GM12878 (cell line): ENCODE data around the gene ERVH48-1. TPM values are rescaled to one million over a fixed set of nuclear protein-coding genes. Genes with fewer than 3 reads are reported as not detected.

Experiments
- ATAC-seq: fragments of 200-7000 bp; cut with Tn5 transposase; 3 replicates; pipeline ENCODE4 v1.9.1; 2020; ENCODE audit warnings: mild to moderate bottlenecking, moderate library complexity
- Bru-seq: library from RNA; stranded (reverse); fragments of 400-500 nt; gene quantifications from one replicate; lab custom pipeline; 2021; lab: Mats Ljungman, UMichigan
- BruChase-seq, 2 experiments: library from RNA; stranded (reverse); fragments of 400-500 nt; gene quantifications; one replicate each; lab custom pipeline; 2021; lab: Mats Ljungman, UMichigan
- BruUV-seq: library from RNA; stranded (reverse); fragments of 400-500 nt; replicated peaks from 2 replicates; lab custom pipeline; 2021; lab: Mats Ljungman, UMichigan
- CTCF ChIA-PET: fragments of 300-600 bp; sonication (Branson Sonifier 250); formaldehyde crosslinking; extraction: SDS; loops from one replicate; lab custom pipeline; 2021; ENCODE audit warnings: inconsistent platforms; lab: Yijun Ruan, JAX
- POLR2A ChIA-PET: fragments of 350-600 bp; formaldehyde crosslinking; extraction: SDS; loops from one replicate; lab custom pipeline; 2021; ENCODE audit warnings: inconsistent platforms; lab: Charles Lee
- RAD21 ChIA-PET: fragments of 300-600 bp; sonication (Branson Sonifier 250); formaldehyde crosslinking; loops from one replicate; lab custom pipeline; 2023; ENCODE audit warnings: antibody characterized with exemption; ENCODE audit not compliant: unreplicated experiment; lab: Charles Lee
- SMC1A ChIA-PET: fragments of 300-600 bp; sonication (Branson Sonifier 250); formaldehyde crosslinking; loops from one replicate; lab custom pipeline; 2023; ENCODE audit not compliant: unreplicated experiment, uncharacterized antibody; lab: Charles Lee
- DNase-seq: peaks from one replicate; pipeline ENCODE4 v3.0.0-alpha.2; 2011; ENCODE audit warnings: low read depth, low spot score
- FAIRE-seq: peaks from 3 replicates; lab custom pipeline; 2011; peaks lifted over from hg19 to GRCh38; lab: Jason Lieb, UNC
- H2AFZ ChIP-seq: 2 replicates; pipeline ENCODE4 v1.6.0; 2011; ENCODE audit warnings: low read depth, low read length, control low read depth; ENCODE audit not compliant: control insufficient read depth
- H3K27ac ChIP-seq: 2 replicates; pipeline ENCODE4 v1.5.1; 2011; ENCODE audit warnings: control low read depth; ENCODE audit not compliant: control insufficient read depth, insufficient read depth
- H3K27me3 ChIP-seq, 2 experiments: replicated peaks in 1 of 2; 2 replicates each; pipeline versions ENCODE4 v1.6.0 to v1.6.1; 2011; ENCODE audit warnings: low read length in 1 of 2; ENCODE audit not compliant: control insufficient read depth in 2 of 2, insufficient read depth in 2 of 2
- H3K36me3 ChIP-seq, 2 experiments: 2 replicates each; pipeline ENCODE4 v1.5.1; 2011; ENCODE audit warnings: low read length in 1 of 2; ENCODE audit not compliant: control insufficient read depth in 2 of 2, insufficient read depth in 2 of 2
- H3K4me1 ChIP-seq: 2 replicates; pipeline ENCODE4 v1.6.1; 2011; ENCODE audit warnings: mild to moderate bottlenecking, low read length, moderate library complexity, mixed read lengths; ENCODE audit not compliant: control insufficient read depth, insufficient read depth
- H3K4me2 ChIP-seq: 2 replicates; pipeline ENCODE4 v1.6.0; 2011; ENCODE audit warnings: control low read depth; ENCODE audit not compliant: control insufficient read depth, insufficient read depth
- H3K4me3 ChIP-seq: fragments of 200-600 bp; sonication (generic); 2 replicates; pipeline ENCODE4 v1.5.1; 2016
- H3K79me2 ChIP-seq: 2 replicates; pipeline ENCODE4 v1.6.0; 2011; ENCODE audit warnings: low read length; ENCODE audit not compliant: control insufficient read depth, insufficient read depth
- H3K9ac ChIP-seq: 2 replicates; pipeline ENCODE4 v1.8.0; 2011; ENCODE audit warnings: low read length, control low read depth, mixed read lengths; ENCODE audit not compliant: control insufficient read depth, insufficient read depth
- H3K9me3 ChIP-seq: replicated peaks from 3 replicates; pipeline ENCODE4 v1.5.1; 2011; ENCODE audit warnings: mild to moderate bottlenecking, low read length; ENCODE audit not compliant: control insufficient read depth, insufficient read depth
- H4K20me1 ChIP-seq: 2 replicates; pipeline ENCODE4 v1.6.0; 2011; ENCODE audit not compliant: control insufficient read depth, insufficient read depth
- BACH1 ChIP-seq: fragments of 450-650 bp; IDR thresholded peaks from 2 replicates; pipeline ENCODE4 v1.6.1; 2017; ENCODE audit warnings: mild to moderate bottlenecking, borderline replicate concordance
- GATAD2B ChIP-seq: fragments of 450-650 bp; conservative IDR thresholded peaks from 2 replicates; pipeline ENCODE4 v1.6.1; 2017; ENCODE audit warnings: low read depth, mild to moderate bottlenecking, moderate library complexity
- MYB ChIP-seq: fragments of 150-350 bp; IDR thresholded peaks from 2 replicates; pipeline ENCODE4 v1.6.1; 2014; ENCODE audit warnings: mild to moderate bottlenecking, low read depth, low read length, borderline replicate concordance
- SMAD1 ChIP-seq: fragments of 450-650 bp; IDR thresholded peaks from 2 replicates; pipeline ENCODE4 v1.6.1; 2018; ENCODE audit warnings: mild to moderate bottlenecking, low read depth; ENCODE audit not compliant: partially characterized antibody
- SMC3 ChIP-seq: IDR thresholded peaks from 2 replicates; pipeline ENCODE4 v1.6.1; 2011; ENCODE audit warnings: low read length, improper control_type of control experiment, borderline replicate concordance
- SP1 ChIP-seq: IDR thresholded peaks from one replicate; pipeline ENCODE4 v1.6.1; 2011; ENCODE audit warnings: low read depth, low read length
- SUPT20H ChIP-seq: IDR thresholded peaks from 2 replicates; pipeline ENCODE4 v1.6.1; 2011; ENCODE audit warnings: low read depth, mild to moderate bottlenecking, low read length, moderate library complexity, borderline replicate concordance; ENCODE audit not compliant: control insufficient read depth
- TARDBP ChIP-seq: IDR thresholded peaks from 2 replicates; pipeline ENCODE4 v1.6.1; 2016; ENCODE audit warnings: borderline replicate concordance
- TCF3 ChIP-seq: IDR thresholded peaks from 2 replicates; pipeline ENCODE4 v1.6.1; 2012; ENCODE audit warnings: low read depth, mild to moderate bottlenecking, low read length, borderline replicate concordance; ENCODE audit not compliant: insufficient read depth
- ZNF384 ChIP-seq: IDR thresholded peaks from 2 replicates; pipeline ENCODE4 v1.6.1; 2012; ENCODE audit warnings: low read depth, mild to moderate bottlenecking, low read length, improper control_type of control experiment, borderline replicate concordance
- WGBS: methylation state at CpG from one replicate; pipeline ENCODE4 v1.1.6; 2016; ENCODE audit warnings: low lambda C conversion rate; ENCODE audit not compliant: insufficient replicate concordance, insufficient coverage; ENCODE audit errors: missing lambda C conversion rate; 5-methylcytosine and 5-hydroxymethylcytosine counted together
- in situ Hi-C: fragments of 300-500 bp; cut with MboI; formaldehyde crosslinking; loops from 9 replicates; pipeline ENCODE4 v1.14.3; 2018; ENCODE audit warnings: mixed read lengths
- intact Hi-C: fragments of 100-400 bp; cut with micrococcal nuclease; formaldehyde crosslinking; loops from one replicate; pipeline ENCODE4 v1.14.2; 2022; ENCODE audit not compliant: unreplicated experiment
- long read RNA-seq, 2 experiments: library from polyadenylated mRNA; unstranded; transcript quantifications; one replicate each; pipeline ENCODE4 v2.0.0, GENCODE V29; 2019 to 2020
- polyA minus RNA-seq, 3 experiments: library from RNA; depleted of rRNA, polyadenylated mRNA; stranded (reverse); fragments of >200 nt; gene quantifications; 2 replicates each; pipeline ENCODE4 v1.2.3, GENCODE V29; 2011
- polyA plus RNA-seq, 11 experiments: library from polyadenylated mRNA; depleted of rRNA in 4 of 11; unstranded in 6 of 11; stranded (reverse) in 5 of 11; fragments of >200 nt; fragmentation: Nextera tagmentation in 4 of 11; fragmentation: Illumina TruSeq in 1 of 11; extraction: Ambion mirVana in 4 of 11; extraction: Trizol in 1 of 11; gene quantifications; 1 replicate in 1 of 11; 2 replicates in 10 of 11; pipeline versions ENCODE4 v1.2.1 to v1.2.3, GENCODE V29; 2011 to 2016; ENCODE audit warnings: inconsistent platforms in 2 of 11, missing spikeins in 2 of 11, low read depth in 1 of 11
- total RNA-seq, 4 experiments: library from RNA; depleted of rRNA in 3 of 4; stranded (reverse); fragments of >200 nt in 3 of 4; fragmentation: Illumina TruSeq in 1 of 4; extraction: Trizol in 1 of 4; gene quantifications; 2 replicates each; pipeline versions ENCODE4 v1.2.1 to v1.2.3, GENCODE V29; 2013 to 2021

Gene ERVH48-1
- total RNA-seq (2013; cell fraction: nucleolus; rRNA removed), result not detected in 2 replicates
- total RNA-seq (2014; rRNA removed), result not detected in 2 replicates
- total RNA-seq (2014; rRNA removed; fragmentation: Illumina TruSeq; extraction: Trizol), result not detected in 2 replicates
- total RNA-seq (2021), result not detected in 2 replicates
- not detected for polyA plus RNA-seq (2011; ENCODE audit: low read depth)
- not detected in 2 replicates for polyA plus RNA-seq (2011; rRNA removed)
- polyA plus RNA-seq (2011; cell fraction: cytosol; rRNA removed), result not detected in 2 replicates
- polyA plus RNA-seq (2011; cell fraction: nucleus; rRNA removed), result not detected in 2 replicates
- 0.09 TPM in 1 of 2 replicates, not detected in the other for polyA plus RNA-seq (2012)
- polyA plus RNA-seq (2014; fragmentation: Illumina TruSeq; extraction: Trizol), result 0.03 TPM in 1 of 2 replicates, not detected in the other
- polyA plus RNA-seq (2014; fragmentation: Nextera tagmentation; extraction: Ambion mirVana), result not detected
- polyA plus RNA-seq (2014; rRNA removed), result not detected in 2 replicates
- under 1 TPM; 0.13 to 0.30 TPM for polyA plus RNA-seq (2016; fragmentation: Nextera tagmentation; extraction: Ambion mirVana)
- polyA minus RNA-seq (2011; rRNA and poly(A)+ RNA removed), result not detected in 2 replicates
- polyA minus RNA-seq (2011; cell fraction: cytosol; rRNA and poly(A)+ RNA removed), result not detected in 2 replicates
- not detected in 2 replicates for polyA minus RNA-seq (2011; cell fraction: nucleus; rRNA and poly(A)+ RNA removed)
- not detected for Bru-seq, nascent RNA
- not detected for BruChase-seq, experiment 1, labeled RNA remaining after a 6-hour chase
- BruChase-seq, experiment 2, labeled RNA remaining after a 2-hour chase, result not detected
- long read RNA-seq, experiment 1, result 0 reads
- long read RNA-seq, experiment 2, result 0 reads

DNA sequence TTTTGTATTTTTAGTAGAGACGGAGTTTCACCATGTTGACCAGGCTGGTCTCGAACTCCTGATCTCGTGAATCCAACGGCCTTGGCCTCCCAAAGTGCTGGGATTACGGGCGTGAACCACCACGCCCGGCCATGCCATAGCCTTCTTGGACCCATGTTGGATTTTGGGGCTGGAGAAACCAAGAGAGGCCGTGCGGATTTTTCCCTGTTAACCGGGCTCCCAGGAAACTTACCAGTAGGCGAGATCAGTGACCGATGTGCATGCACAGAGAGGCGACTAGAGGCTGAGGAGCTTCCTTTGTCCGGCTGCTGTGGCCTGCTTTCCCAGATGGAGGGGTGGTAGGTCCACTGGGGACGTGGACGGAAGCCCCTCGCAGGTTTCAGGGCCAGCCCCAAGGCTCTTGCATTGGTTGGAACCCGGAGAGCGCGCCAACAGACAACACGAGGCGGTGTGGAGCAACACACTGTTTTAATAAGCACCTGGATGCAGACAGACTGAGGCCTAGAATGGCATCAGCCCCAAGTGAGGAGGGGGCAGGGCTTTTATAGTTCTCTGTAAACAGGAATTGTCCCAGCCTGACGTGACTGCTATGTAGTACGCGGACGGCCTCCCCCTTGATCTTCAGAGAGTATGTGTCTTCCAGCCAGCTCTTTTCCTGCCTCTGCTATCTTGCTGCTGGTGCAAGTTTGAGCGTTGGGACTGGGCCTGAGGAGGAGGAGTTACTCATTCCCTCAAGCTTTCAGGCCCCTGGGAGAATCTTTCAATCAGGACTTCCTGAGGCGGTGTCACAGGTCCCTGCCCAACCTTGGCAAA lies at the start of gene ERVH48-1:
TSS of gene ERVH48-1 (minus strand) at position 517 of the 813 bp plus-strand sequence. CDS start 6,624 bp downstream, outside the sequence.
- H3K36me3 ChIP-seq, result no peaks in the 10 kb centered on the region
- no peak within 1 kb of the TSS for H3K9ac ChIP-seq
- H3K79me2 ChIP-seq, result no peaks in the 10 kb centered on the region
- CTCF ChIA-PET, result no interaction called here
- RAD21 ChIA-PET, result no interaction called here
- H3K9me3 ChIP-seq, result no peaks in the 10 kb centered on the region
- TF ChIP-seq GATAD2B, result no peak
- no peak for TF ChIP-seq SUPT20H
- no peak for TF ChIP-seq SMAD1
- no peak for TF ChIP-seq SMC3
- no peak for TF ChIP-seq BACH1
- no peak for TF ChIP-seq MYB
- TF ChIP-seq ZNF384, result no peak
- TF ChIP-seq SP1, result no peak
- TF ChIP-seq TCF3, result no peak
- no peak for TF ChIP-seq TARDBP
- in situ Hi-C loops (no loop called here), intact Hi-C loops (loop anchor here (10.0 kb wide), 1 partner anchor 729 kb away; the partner anchor contains the start of genes HSF2BP and RRP1B)
- FAIRE-seq, result no peak
- ATAC-seq, result no peak
- H3K4me3 ChIP-seq, result no peak within 1 kb of the TSS
- WGBS, result 90% methylated on average over 28 of the region's 29 CpGs
- BruUV-seq, result no TSS peak
- POLR2A ChIA-PET, result no interaction called here
- peak within 1 kb of the TSS; percentile 67; the same call in 1 of the 2 replicates for H3K4me2 ChIP-seq
- SMC1A ChIA-PET, result interaction anchor here (0.9 kb wide), 1 partner anchor 11 kb away, joined by 3 read pairs; no protein-coding TSS in a partner anchor
- DNase-seq, result no peak
- no peak within 1 kb of the TSS for H3K27ac ChIP-seq
- peaks cover 6% of the 10 kb centered on the region for H3K4me1 ChIP-seq
- H2AFZ ChIP-seq, result no peak within 1 kb of the TSS; the same call in 1 of the 2 replicates
- H4K20me1 ChIP-seq, result no peaks in the 10 kb centered on the region
- no peaks in the 10 kb centered on the region for H3K27me3 ChIP-seq
